Stimulated activated CD8-positive, alpha-beta memory T cell treated with anti-CD3 and anti-CD28 coated beads, Interleukin-4, amount 100 ng/mL, for 1 hour (primary cell): ENCODE results near the gene RPIA.
"Not testable (repeated sequence)": the region's sequence is repeated elsewhere in the genome, so short reads cannot be mapped to it uniquely, and the experiment has no call there.

ENCODE experiments used
- DNase-seq, 2 donors: peaks; one replicate each; pipeline ENCODE4 v3.0.0-alpha.2; 2020; ENCODE audit warnings: low read depth in 2 of 2, low spot score in 1 of 2

The RPIA gene

DNA sequence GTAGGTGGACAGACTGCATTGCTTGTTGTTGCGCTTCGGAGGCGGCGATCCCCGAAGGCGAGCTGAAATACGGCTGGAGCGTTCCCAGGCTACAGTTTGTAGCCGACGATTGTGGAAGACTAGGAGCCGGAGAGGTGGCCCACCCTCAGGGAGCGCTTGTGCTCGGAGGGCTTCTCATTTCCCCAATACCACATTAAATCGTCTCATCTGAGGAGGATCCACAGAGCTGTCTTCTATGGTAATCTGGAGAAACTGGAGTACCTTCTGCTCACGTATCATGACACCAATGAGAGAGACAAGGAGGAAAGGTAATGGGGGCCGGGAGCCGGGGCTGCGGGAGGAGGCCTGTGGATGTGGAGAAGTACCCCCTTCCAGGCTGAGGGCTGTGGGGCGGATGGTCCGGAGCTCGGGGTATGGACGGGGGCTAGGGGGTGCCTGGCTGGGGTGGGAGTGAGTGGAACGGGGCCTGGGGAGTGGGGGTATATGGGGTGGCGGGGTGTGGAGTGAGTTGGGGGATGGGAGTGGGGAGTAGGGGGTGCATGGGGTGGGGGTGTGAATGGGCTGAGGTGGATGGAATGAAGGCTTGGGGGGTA lies 74.5 kb downstream of the RPIA start:
- not testable (repeated sequence) for DNase-seq

DNA sequence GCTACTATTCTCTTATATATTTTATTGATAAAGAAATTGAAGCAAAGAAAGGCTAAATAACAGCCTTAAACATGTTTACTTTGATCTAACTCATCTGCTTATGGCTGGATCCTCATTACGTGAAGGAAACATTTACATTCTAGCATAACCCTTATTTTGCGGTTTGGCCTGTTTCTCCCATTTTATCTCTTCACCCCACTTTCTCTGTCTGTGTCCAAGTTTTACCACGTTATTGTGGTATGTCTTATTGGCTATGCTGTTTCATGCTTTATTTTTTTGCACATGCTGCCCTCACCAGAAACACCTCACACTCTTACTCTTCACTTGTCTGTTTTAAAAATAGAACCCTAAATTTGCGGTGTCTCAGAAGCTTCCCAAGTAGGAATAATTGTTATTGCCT lies 78.5 kb downstream of the RPIA start:
- DNase-seq = no peak

DNA sequence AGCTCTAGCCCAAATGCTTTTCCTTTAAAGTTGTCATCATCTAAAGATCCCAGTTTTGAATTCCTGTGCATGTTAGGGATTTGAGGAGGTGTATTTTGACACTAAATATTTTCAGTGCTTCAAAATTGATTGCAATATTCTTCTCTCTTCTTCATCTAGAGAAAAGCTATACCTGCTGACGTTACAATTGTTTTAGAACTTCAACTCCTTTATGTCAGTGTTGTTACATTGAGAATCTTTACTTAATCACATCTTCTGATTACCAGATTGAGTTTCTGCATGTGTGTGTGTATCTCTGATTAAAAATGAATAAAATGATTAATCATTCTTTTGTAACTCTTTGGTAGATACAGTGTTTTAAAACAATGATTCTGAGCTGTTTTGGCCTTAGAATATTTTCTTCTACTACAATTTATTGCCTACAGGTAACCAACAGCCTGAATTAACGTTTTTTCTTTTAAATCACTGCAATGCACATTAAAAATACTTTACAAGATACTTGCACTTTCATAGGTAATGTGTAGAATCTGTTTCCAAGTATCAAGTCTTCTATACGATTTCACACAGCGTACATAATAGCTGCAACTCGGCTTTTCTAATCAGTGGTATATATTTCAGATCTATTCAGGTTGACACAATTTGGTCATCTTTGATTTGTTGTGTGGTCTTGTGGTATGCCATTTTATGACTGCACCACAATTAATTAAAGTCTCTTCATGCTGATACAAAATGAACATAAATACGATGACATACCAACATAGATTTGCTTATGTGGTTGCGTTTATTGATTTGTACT lies 82.0 kb downstream of the RPIA start:
- DNase-seq = not testable (repeated sequence)

DNA sequence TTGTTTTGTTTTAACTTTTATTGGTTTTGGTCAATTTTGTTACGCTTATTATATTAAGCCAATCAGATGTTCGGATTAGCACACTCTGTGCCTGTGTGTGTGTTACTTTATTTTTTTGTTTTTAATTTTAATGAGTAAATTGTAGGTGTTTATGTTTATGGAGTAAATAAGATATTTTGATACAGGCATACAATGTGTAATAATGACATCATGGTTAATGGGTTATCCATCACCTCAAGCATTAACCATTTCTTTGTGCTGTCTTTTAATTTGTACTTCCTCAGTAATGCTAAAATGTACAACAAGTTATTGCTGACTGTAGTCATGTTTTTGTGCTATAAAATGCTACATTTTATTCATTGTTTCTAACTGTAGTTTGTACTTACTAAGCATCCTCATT lies 97.7 kb downstream of the RPIA start:
- DNase-seq = not testable (repeated sequence)

DNA sequence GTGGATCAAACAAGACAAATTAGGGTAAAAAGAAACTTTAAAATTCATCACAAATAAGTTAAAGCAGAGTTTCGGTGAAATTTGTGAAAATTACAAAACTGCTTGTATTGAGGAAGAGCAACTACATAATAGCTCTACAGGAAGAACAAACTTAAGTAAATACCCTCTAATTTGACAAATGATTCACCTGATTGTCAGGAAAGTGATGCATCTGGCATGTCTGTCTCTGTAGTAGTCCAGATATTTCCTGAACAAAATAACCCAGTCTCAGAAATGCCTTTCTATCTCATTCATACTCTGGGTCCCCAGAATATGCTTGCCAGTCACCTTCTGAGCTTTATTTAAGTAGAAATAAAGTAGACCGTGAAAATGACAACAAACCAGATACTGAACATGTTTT lies 104.5 kb downstream of the RPIA start:
- not testable (repeated sequence) for DNase-seq

DNA sequence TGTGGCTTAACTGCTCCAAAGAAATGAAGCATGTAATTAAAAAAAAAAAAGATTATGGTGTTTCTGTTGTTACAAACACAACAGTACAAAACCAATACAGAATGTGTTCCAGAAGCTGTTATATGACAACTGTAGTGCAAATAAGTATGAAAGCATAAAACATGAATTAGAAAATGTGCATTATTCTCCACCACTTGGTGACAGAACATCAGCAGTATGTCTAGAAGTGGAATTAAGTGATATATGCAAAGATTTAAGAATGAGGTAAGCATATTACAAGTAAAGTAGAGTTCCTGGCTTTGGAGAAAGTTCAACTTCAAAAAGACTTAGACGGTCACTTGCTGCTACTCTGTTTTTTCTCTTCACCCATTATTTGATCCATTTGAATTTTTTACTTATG lies 105.0 kb downstream of the RPIA start:
- DNase-seq = not testable (repeated sequence)

DNA sequence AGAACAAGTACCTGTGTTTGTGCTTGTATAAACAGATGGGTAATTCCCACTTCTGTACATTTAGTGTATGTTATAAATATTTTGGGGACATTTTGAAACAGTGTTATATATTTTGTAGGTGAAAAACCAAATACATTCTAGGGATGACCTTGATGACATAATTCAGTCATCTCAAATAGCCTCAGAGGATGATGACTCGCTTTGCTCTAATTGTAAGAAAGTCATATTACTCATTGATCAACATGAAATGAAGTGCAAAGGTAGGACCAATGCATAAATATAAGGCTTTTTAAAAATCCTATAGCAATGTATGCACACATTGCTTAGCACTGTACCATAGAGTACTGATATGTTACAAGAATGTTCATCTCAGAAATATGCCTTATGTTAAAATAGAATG lies 105.7 kb downstream of the RPIA start:
- not testable (repeated sequence) for DNase-seq
